Thyroid gland (tissue), 4 donors: ENCODE results near the gene BMPR2.

Source experiments
- POLR2A ChIP-seq, 2 donors: fragments of 450-650 bp; IDR thresholded peaks; one replicate each; pipeline ENCODE4 v1.6.1; 2017; ENCODE audit warnings: antibody characterized with exemption in 2 of 2, mild to moderate bottlenecking in 2 of 2, moderate library complexity in 1 of 2
- TF ChIP-seq, protein P1 (sequence below), 6 experiments: fragments of 200-600 bp in 3 of 6; fragments of 450-650 bp in 3 of 6; sonication (generic) in 3 of 6; IDR thresholded peaks; one replicate each; pipeline ENCODE4 v1.5.1; 2016 to 2019; ENCODE audit warnings: antibody characterized with exemption in 6 of 6, mild to moderate bottlenecking in 2 of 6, inconsistent platforms in 1 of 6, moderate library complexity in 1 of 6

DNA sequence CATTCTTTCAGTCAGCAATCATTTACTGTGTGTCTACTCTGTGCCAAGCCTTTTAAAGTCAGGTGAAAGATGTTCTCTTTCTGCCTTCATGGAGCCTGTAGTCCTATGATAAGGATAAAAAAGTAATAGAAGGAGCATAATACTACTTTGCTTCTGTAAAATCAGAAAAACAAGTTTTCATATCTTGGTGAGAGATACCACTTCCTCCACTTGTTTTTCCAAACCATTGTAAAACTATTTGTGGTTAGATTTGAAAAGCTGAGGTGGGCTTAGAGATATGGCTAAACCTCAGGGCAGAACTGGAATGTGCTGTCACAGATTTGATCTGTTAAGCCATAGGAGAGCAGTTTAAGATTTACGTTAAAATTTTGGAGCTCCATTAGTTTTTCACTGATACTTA lies 153.9 kb downstream of the BMPR2 start:
- TF ChIP-seq, protein P1, sequence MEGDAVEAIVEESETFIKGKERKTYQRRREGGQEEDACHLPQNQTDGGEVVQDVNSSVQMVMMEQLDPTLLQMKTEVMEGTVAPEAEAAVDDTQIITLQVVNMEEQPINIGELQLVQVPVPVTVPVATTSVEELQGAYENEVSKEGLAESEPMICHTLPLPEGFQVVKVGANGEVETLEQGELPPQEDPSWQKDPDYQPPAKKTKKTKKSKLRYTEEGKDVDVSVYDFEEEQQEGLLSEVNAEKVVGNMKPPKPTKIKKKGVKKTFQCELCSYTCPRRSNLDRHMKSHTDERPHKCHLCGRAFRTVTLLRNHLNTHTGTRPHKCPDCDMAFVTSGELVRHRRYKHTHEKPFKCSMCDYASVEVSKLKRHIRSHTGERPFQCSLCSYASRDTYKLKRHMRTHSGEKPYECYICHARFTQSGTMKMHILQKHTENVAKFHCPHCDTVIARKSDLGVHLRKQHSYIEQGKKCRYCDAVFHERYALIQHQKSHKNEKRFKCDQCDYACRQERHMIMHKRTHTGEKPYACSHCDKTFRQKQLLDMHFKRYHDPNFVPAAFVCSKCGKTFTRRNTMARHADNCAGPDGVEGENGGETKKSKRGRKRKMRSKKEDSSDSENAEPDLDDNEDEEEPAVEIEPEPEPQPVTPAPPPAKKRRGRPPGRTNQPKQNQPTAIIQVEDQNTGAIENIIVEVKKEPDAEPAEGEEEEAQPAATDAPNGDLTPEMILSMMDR (IDR thresholded peaks at IDR 0.05): no peak
- no peak for TF ChIP-seq POLR2A (IDR thresholded peaks at IDR 0.05)
